ENCODE measurements around the gene NRXN3. TPM values are rescaled to one million over a fixed set of nuclear protein-coding genes. Genes with fewer than 3 reads are reported as not detected.

Gene NRXN3
- total RNA-seq, 1 experiment from 2014 or later: 0.59 TPM

DNA sequence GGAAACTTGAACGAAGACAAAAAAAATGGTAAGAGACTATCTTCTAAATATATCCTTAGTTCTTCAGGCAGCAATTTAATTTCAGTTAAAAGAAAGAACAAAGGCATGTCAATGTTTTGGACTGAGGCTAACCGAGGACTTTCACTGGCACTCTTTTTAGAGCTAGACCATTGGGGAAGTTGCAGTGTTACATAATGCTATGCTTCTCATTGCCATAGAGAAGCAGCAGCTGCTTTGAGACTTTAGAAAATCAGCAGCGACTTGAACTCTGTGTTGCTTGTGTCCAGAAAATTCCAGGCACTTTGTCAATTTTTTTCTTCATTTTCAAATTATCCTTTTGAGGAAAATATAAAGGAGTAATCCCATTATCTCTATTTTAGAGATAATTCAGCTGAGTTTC lies 964.2 kb downstream of the NRXN3 start:
- DNase-seq (ENCODE audit: low spot score): no peak

DNA sequence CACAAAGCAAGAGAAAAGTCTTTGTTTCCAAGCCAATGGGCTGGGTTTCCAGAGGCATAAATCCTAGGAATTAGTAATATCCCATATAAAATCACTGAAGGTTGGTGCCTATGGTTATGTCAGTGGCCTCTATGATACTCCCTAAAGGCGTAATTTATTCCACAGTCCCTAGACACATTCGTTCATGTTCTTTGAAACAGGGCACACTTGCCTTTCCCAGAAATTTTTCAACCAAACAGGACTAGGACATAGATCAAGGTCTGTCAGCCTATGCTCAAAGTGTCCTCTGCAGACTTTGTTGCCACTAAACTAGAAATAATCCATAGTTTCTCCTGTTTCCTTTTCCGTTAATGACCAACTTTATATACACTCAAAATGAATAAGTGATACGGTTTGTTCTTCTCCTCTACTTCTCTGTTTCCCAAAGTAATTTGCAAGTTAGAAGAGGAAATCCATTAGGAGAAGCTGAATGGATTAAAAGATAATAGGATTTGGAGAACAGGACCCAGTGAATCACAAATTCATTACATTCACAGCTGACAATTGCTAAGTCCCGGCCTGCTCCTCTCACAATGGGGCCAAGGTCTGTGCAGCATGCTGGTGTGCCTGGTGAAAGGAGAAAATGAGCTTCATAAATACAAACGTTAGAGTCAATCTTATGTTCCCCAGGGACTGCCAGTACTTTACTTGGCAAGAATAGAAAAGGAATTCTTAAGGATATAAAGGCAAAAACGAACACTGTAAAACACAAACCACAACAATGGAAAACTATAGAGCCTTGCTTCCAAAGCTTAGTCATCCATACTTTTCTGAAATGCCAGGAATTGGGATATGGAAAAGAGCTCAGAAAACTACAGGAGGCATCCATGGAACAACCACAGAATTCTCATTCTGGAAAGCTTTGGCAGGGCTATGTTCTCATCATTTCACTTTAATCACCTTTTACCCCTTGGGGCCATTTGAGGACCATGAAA lies 966.2 kb downstream of the NRXN3 start:
- DNase-seq (ENCODE audit: low spot score): peak; percentile 0

DNA sequence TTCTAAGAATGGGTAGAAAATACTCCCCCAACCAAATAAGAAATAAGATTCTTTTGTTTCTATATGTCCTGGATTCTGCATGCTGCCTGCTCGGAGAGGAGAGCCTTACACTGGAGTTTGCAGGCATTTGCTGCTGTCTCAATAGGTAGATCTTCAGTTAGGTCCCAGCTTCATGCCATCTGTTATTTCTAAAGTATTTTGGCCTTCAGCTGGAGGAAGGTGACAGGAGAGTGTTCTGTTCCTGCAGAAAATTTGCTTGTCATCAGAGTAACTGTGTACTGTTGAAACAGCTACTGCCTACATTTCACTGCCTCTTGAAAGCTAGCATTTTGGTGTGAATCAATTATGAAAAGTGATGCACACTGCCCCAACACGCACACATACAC lies 966.9 kb downstream of the NRXN3 start:
- DNase-seq (ENCODE audit: low spot score): no peak

DNA sequence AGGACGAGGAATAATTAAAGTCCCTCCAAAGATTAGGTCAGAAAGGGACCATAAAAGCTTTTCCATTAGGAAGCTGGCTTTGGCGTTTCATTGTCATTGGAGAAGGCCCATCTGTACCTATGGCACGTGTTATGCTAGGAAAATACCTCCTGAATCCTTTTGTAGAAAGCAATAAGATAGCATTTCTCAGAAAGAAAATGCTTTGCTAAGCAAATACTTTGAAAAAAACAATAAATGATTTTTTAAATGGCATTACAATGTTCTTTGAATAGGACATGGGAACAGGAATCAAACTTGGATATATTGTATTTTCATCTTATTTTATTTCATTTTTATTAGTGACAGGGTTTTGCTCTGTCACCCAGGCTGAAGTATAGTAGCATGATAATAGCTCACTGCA lies 967.7 kb downstream of the NRXN3 start:
- no peak for DNase-seq (ENCODE audit: low spot score)

DNA sequence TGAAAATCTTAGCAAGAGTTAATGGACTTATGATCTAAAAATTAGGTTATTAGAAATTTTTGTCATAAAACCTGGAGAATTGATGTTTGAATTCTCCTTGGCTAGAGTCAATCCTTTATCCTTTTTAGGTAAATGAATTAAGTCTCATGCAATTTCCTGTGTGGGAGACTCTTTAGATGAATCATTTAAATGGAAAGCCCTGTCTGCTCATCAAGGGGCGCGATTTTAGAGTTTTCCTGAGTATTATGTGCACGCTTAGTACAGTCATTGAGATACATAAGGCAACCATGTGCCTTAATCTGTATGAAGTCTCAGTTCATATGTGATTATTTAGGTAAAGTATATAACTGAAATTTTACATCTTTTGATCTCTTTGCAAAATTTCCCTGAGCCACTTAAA lies 974.7 kb downstream of the NRXN3 start:
- DNase-seq (ENCODE audit: low spot score): no peak

DNA sequence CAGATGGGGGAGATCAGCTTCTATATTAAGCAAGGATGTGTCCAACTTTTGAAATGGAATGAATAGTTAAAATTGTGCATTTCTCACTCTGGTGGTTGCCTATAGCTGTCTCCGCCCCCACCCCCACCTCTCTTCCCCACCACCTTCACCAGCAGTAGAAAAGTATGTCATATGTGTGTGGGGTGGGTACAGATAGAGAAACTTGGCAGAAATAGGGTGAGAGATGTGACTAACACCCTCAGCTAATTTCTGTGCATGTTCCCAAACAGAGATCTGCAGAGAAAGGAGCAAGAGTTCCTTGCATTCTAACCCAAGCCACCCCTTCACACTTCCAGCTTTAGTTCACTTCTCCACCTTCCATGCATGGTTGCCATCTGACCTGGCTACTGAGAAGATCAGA lies 980.1 kb downstream of the NRXN3 start:
- no peak for DNase-seq (ENCODE audit: low spot score)

DNA sequence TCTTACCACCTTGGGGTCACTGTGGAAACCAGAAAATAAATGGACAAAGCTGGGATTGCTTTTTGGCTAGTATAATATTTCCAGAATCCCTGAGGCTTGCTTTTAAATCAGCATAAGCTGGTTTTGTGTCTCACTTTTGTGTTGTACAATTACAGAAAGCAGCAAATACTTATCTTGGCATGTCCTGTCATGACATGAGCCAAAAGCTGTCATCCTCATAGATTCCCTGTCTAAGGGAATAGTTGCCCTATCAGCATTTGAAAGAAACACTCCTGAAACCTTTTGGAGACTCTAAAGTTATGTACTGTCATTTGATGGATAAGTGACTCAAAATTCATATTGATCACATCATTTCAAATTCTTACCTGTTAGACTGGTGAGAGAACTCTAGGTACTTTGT lies 987.2 kb downstream of the NRXN3 start:
- no peak for DNase-seq (ENCODE audit: low spot score)

DNA sequence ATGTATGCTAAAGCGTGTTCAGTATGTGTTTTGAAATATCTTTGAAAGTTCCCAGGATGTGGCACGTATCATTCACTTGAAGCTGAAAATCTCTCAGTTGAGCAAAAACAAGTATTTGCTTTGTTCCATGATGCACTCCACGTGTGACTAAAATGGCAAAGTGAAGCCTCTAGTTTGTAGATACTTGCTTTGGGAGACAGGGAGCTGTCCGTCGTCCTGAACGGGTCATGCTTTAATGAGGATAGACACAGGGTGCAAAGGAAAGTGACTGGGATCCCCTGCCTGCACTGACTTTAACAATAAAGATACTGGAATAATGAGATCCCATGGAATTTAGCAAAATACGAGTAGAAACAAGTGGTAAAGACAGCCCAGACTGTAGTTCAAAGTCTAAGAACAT lies 991.4 kb downstream of the NRXN3 start:
- peak; percentile 18 for DNase-seq (ENCODE audit: low spot score)

DNA sequence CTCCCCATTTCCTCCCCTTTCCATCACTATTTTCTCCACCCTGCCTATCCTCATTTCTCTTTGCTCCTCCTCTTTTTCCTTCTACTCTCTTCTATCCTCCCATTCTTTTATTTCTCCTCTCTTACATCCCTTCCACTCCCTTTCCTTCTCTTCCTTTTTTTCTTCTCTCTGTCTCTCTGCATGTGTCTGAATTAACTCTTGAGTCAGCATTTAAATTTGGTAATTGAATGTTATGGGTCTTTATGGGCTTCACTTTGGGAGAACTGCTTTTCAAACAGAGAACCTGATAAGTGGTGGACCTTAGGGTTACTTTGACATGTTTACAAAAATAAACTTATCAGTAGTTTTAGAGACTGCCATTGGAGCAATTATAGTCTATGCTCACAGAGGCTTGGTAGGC lies 992.7 kb downstream of the NRXN3 start:
- no peak for DNase-seq (ENCODE audit: low spot score)

DNA sequence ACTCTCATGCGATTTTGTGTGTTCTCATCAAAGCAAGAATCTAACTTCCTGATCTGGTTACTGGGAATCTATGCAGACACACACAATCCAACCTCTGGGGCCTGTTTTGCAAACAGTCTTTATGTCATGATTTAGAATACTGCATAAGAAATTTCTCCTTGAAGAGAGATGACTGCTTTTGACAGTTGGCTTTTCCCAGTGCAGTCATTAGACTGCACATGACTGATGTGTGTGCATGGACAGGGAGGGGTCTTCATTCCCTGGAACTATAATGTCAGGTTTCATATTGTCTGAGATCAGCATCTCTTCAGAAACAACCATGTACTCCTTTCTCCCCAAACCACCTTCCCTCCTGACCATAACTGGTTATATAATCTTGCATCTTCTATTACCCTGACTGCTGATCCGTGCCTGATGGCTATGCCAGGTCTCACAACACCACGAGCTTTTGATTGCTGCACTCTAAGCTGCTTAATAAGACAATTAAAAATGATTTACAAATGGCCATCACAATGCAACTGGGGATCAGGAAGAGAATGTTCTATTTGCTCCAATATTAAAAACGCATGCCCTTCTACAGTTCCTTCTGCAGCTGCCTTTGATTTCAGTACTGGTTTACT lies 995.4 kb downstream of the NRXN3 start:
- no peak for DNase-seq (ENCODE audit: low spot score)

DNA sequence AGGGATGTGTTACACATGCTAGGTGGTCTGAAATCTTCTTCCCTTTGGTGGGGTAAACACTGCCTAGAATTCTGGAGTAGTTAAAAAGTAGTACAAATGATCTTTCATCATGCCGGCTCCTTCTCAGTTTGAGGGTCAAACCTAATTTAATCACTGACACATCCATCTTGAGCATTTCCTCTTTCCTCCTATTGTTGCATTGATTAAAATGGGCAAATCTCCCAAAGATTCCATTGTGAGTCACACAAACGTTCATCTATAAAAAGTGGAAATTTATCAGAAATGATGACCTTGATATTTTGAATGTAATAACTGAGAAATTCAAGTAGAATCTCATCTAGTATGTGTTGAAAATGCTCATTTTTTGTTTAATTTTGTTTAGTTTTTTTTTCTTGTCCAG lies 996.0 kb downstream of the NRXN3 start:
- no peak for DNase-seq (ENCODE audit: low spot score)

DNA sequence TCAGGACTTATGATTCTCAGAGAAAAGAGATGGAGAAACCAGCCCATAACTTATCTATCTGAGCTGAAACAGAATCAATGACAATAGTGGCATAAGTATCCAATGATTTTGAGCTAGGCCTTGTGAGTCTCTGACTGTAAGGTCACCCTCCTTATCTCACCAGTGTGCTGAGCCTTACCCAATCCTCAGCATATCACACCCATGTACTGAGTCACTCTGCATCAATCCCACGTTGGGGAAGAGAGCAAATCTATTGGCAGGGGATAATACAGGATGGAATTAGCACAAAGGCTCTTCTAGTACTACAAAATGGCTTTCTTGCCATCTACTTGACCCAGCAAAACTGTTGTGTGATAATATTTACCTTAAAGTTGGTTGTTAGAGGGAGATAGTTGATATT lies 997.8 kb downstream of the NRXN3 start:
- DNase-seq (ENCODE audit: low spot score): no peak

DNA sequence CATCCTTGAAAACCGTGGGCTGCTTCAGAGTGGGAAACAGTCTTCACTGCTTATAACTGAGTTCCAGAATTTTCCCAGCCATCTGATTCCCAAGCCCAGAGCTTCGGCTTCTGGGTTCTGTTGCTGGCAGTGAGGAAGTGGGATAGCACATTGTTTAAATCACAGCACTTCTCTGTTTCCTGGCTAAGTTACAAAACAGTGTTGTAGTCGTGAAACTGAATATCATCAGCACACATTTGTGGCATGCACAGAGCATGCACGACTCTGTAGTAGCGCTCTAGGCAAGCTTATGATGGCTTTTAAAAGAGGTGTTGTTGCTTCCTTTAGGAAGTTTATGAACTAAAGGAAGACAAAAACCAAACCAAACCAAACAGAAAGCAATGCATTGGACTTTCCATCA lies 1005.5 kb downstream of the NRXN3 start:
- DNase-seq (ENCODE audit: low spot score): no peak

DNA sequence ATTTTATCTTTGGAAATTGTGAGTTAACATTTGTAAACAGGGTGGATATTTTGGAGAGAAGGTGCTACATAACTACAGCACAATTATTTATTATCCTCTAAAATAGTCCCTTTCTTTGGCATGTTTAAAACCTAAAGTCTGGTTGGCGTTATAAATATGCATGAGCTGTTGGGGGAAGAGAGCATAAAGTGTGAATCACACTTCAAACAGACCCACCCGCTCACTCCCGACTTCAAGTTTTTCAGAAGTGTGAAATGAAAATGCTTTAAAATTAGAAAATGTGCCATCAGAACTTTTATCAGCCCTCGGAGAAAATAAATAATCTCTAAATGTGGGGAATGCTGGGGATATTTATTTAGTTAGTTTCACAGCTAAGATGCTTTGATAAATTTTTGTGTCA lies 1006.9 kb downstream of the NRXN3 start:
- no peak for DNase-seq (ENCODE audit: low spot score)

DNA sequence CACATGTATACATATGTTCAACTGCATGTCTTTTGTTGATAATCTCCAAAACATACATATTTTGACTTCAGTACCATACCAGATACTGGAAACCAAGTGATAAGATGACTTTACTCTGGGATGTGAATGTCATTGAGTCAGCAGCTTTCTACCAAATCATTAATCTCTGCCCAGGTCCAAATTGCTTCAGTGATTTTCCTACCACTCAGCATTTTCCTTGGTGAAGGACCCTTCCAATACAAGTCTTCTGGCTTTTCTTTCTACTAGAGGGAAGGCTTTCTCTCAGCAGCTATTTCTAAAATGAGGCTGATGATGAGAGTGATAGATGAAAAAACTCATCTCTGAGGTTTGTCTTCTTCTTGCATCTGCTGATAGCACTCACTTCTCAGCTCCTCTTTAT lies 1008.5 kb downstream of the NRXN3 start:
- DNase-seq (ENCODE audit: low spot score): no peak

DNA sequence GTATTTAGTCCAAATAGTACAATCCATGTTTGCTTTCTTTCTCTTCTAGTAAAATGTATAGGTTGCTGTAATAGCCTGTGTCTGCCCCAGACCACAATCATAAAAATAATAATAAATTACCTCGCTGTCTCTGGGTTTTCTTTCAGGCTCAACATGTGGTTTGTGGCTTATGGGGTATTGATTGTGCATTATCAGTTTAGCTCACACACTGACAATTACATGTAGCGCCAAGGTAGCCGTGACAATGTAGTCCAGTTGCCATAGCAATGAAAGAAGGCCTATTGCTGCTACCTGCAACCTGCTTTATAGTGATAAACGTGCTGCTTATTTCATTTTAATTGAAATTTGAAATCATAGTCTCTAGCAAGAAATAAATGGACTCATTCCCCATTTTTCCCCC lies 1009.8 kb downstream of the NRXN3 start:
- no peak for DNase-seq (ENCODE audit: low spot score)

DNA sequence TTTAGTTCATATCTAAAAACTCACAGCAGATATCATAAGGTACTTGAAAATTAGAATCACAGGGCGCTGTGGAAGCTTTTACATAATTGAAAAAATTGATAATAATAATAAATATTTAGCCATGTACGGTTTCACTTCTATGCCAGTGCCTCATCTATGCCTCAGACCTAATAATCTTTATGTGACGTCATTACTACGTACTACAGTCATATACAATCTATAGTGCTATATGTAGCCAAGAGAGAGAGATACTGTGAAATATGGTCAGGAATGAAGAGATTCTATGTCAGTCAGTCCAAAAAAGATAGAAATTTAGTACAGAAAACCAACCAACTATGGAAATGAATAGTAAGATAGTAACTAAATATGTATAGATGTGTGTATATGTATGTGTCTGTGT lies 1010.5 kb downstream of the NRXN3 start:
- no peak for DNase-seq (ENCODE audit: low spot score)

DNA sequence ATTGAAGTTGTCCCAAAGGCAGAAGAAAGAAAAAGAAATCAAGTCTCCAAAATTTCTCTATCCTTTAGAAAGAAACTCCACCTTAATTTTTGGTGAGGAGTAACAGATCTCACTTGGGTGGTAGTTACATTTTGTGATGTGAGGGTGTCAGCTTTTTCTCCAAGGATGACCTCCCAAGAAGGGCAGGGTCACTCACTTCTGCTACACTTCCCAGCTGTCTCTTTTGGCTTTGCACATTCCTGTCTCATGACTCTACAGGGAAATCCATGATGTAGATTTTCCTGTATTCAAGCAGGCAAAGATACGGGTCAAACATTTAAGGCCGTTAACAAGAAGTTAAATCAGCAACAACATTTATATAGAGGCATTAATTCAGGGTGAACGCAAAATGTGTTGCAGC lies 1016.4 kb downstream of the NRXN3 start:
- peak; percentile 5 for DNase-seq (ENCODE audit: low spot score)

DNA sequence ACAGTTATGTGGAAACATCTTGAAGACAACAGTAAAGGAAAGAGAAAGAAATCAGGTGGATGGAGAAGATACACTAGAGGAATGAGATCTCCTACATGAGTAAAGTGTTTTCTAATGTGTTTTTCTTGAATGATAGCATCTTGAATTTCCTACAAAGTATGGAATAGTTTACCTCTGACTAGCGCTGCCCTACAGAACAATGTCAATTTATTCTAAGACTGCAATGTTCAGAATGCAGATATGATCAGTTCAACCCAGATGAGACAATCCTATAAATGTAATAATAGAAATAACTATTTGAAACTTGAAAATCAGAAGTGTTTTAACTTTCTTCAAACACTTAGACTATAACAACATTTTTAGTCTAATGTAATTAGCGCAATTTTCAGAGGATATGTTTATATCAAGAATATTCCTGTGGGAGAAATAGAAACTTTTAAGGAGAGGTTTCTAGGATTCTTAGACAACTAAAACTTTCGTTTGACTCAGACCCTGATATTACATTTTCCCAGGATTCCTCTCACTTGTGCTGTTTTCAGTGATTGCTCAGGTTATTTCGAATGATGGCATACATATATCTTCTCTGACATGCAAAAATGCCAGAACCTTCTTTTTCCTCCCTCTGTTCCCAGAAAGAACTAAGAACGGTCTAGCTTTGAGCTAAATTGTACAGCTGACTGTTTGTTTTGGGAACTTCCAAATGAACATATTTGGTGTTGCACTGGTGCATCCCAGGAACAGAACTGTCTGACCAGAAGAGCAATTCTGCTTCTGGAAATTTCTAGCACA lies 1023.7 kb downstream of the NRXN3 start:
- DNase-seq (ENCODE audit: low spot score): no peak

DNA sequence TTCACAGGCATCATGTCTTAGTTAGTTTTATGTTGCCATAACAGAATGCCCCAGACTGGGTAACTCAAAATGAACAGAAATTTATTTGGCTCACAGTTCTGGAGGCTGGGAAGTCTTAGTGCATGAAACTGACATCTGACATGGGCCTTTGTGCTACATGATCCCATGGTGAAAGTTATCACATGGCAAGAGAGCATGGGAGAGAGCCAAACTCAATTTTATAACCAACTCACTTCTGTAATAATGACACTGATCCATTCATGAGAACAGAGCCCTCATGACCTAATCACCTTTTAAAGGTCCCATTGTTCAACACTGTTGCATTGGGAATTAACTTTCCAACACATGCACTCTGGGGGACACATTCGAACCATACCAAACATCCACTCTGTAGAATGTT lies 1026.0 kb downstream of the NRXN3 start:
- no peak for DNase-seq (ENCODE audit: low spot score)

DNA sequence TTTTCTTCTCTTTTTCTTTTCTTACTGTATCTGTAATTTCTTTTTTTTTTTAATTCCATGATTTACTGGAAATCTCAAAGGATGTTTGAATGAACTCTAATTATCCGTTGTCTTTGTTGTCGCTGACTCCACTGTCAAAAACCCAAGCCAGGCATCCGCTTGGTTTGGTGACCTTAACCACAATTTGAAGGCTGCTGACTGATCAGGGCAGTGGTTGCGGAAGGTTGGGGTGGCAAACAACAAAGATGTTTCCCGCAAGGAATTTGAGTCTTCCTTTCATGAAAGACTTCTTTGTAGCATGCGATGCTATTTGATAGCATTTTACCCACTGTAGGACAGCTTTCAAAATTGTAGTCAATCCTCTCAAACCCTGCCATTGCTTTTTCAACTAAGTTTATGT lies 1027.3 kb downstream of the NRXN3 start:
- peak; percentile 6 for DNase-seq (ENCODE audit: low spot score)

DNA sequence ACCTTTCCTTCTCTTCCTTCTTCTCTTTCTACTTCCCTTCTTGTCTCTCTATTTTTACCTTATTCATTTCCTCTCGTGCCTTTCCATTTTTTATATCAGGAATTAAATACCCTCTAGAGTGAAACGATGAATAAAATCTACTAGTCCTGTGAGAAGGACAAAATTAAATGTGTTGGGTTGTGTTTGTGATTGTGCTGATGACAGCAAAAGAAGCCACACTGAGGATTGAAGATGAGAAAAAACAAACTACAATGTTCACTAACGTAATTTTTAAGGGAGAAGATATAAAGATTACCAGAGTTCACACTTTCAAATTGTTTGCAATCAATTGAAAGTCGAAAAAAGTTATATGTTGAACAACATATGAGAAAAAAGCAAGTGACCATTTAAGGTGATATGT lies 1029.0 kb downstream of the NRXN3 start:
- no peak for DNase-seq (ENCODE audit: low spot score)

Data from A172 (cell line).